Loucy (cell line): ENCODE results near the gene TTC21A.

Experiments used
- H2AFZ ChIP-seq: fragments of 200-600 bp; sonication (generic); 2 replicates; pipeline ENCODE4 v1.6.0; 2016; ENCODE audit warnings: antibody characterized with exemption, mild to moderate bottlenecking, low read length, moderate library complexity
- H3F3A ChIP-seq: fragments of 200-600 bp; 2 replicates; pipeline ENCODE4 v1.6.0; 2016; ENCODE audit warnings: antibody characterized with exemption, low read depth, mild to moderate bottlenecking
- H3K27me3 ChIP-seq: fragments of 200-600 bp; sonication (generic); 2 replicates; pipeline ENCODE4 v1.6.1; 2014; ENCODE audit warnings: low read length, mild to moderate bottlenecking; ENCODE audit not compliant: insufficient read depth, poor library complexity, severe bottlenecking
- H3K36me3 ChIP-seq: fragments of 200-600 bp; sonication (generic); 2 replicates; pipeline ENCODE4 v1.6.1; 2016; ENCODE audit warnings: low read length; ENCODE audit not compliant: insufficient read depth
- H3K4me1 ChIP-seq: fragments of 200-600 bp; sonication (generic); 2 replicates; pipeline ENCODE4 v1.5.1; 2014; ENCODE audit warnings: low read length, mild to moderate bottlenecking; ENCODE audit not compliant: insufficient read depth, poor library complexity, severe bottlenecking
- H3K4me2 ChIP-seq: fragments of 200-600 bp; sonication (generic); 2 replicates; pipeline ENCODE4 v1.6.0; 2014; ENCODE audit warnings: antibody characterized with exemption, low read length, low read depth, mild to moderate bottlenecking; ENCODE audit not compliant: poor library complexity, severe bottlenecking
- H3K4me3 ChIP-seq: fragments of 200-600 bp; sonication (generic); 2 replicates; pipeline ENCODE4 v1.5.1; 2014; ENCODE audit warnings: low read length, mild to moderate bottlenecking, mixed read lengths; ENCODE audit not compliant: poor library complexity, severe bottlenecking
- H3K79me2 ChIP-seq: fragments of 200-600 bp; sonication (generic); 2 replicates; pipeline ENCODE4 v1.6.1; 2014; ENCODE audit warnings: low read length; ENCODE audit not compliant: insufficient read depth
- H3K9ac ChIP-seq: fragments of 200-600 bp; sonication (generic); 2 replicates; pipeline ENCODE4 v1.6.0; 2014; ENCODE audit warnings: mild to moderate bottlenecking, low read depth, low read length, moderate library complexity; ENCODE audit not compliant: poor library complexity, severe bottlenecking
- H3K9me2 ChIP-seq: fragments of 200-600 bp; sonication (generic); replicated peaks from 2 replicates; pipeline ENCODE4 v1.6.1; 2016; ENCODE audit warnings: low read depth, low read length, mixed read lengths
- H3K9me3 ChIP-seq: fragments of 200-600 bp; sonication (generic); 2 replicates; pipeline ENCODE4 v1.6.1; 2014; ENCODE audit warnings: mild to moderate bottlenecking, antibody characterized with exemption, low read length, low read depth; ENCODE audit not compliant: insufficient read depth
- H4K20me1 ChIP-seq: fragments of 200-600 bp; sonication (generic); 2 replicates; pipeline ENCODE4 v1.6.0; 2014; ENCODE audit warnings: antibody characterized with exemption, low read length, mild to moderate bottlenecking; ENCODE audit not compliant: insufficient read depth, poor library complexity, severe bottlenecking
- EZH2phosphoT487 ChIP-seq: fragments of 200-600 bp; IDR thresholded peaks from 2 replicates; pipeline ENCODE4 v1.6.1; 2018; ENCODE audit warnings: antibody characterized with exemption, mild to moderate bottlenecking, moderate library complexity, borderline replicate concordance
- TF ChIP-seq, protein P1 (sequence below): fragments of 200-600 bp; sonication (generic); conservative IDR thresholded peaks from 2 replicates; pipeline ENCODE4 v1.5.1; 2014; ENCODE audit warnings: mild to moderate bottlenecking, antibody characterized with exemption, low read length

Gene TTC21A

DNA sequence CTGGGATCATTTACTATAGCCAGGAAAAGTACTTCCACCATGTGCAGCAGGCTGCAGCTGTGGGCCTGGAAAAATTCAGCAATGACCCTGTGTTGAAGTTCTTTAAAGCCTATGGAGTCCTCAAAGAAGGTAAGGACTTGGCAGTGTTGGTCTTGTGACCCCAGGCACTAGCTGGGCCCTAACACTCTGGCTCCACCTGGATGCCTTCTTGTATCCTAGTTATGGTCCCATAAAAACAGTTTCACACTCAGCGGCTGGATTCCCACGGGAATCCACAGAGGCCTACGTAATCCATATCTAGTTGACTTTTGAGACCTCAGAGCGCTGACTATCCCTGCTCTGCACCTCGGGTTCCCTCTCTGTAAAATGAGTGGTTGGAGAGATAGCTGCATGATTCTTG is 1.6 kb downstream of the TTC21A start:
- H3K4me3 ChIP-seq = no peak overlapping the region
- H3K9ac ChIP-seq = no peak overlapping the region
- H3K4me2 ChIP-seq = no peak overlapping the region
- H2AFZ ChIP-seq = no peak overlapping the region
- H3K36me3 ChIP-seq = no peaks in the 10 kb centered on the region
- H3K79me2 ChIP-seq = peaks cover 29% of the 10 kb centered on the region
- H4K20me1 ChIP-seq = peaks cover 15% of the 10 kb centered on the region
- H3K4me1 ChIP-seq = peaks cover 33% of the 10 kb centered on the region
- H3F3A ChIP-seq = no peaks in the 10 kb centered on the region
- no peaks in the 10 kb centered on the region for H3K9me3 ChIP-seq
- TF ChIP-seq, protein P1, sequence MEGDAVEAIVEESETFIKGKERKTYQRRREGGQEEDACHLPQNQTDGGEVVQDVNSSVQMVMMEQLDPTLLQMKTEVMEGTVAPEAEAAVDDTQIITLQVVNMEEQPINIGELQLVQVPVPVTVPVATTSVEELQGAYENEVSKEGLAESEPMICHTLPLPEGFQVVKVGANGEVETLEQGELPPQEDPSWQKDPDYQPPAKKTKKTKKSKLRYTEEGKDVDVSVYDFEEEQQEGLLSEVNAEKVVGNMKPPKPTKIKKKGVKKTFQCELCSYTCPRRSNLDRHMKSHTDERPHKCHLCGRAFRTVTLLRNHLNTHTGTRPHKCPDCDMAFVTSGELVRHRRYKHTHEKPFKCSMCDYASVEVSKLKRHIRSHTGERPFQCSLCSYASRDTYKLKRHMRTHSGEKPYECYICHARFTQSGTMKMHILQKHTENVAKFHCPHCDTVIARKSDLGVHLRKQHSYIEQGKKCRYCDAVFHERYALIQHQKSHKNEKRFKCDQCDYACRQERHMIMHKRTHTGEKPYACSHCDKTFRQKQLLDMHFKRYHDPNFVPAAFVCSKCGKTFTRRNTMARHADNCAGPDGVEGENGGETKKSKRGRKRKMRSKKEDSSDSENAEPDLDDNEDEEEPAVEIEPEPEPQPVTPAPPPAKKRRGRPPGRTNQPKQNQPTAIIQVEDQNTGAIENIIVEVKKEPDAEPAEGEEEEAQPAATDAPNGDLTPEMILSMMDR = no peak
- no peak for TF ChIP-seq EZH2phosphoT487
- no peaks in the 10 kb centered on the region for H3K27me3 ChIP-seq
- no peaks in the 10 kb centered on the region for H3K9me2 ChIP-seq

GRCh38 chr3:39110041-39110639 is 2.7 kb downstream of the TTC21A start:
- H3K4me3 ChIP-seq = no peak overlapping the region
- no peak overlapping the region for H3K4me2 ChIP-seq
- H3K9ac ChIP-seq = no peak overlapping the region
- no peaks in the 10 kb centered on the region for H3K36me3 ChIP-seq
- no peaks in the 10 kb centered on the region for H3K9me3 ChIP-seq
- peaks cover 12% of the 10 kb centered on the region for H4K20me1 ChIP-seq
- peaks cover 23% of the 10 kb centered on the region for H3K4me1 ChIP-seq
- H3K27me3 ChIP-seq = no peaks in the 10 kb centered on the region
- H3F3A ChIP-seq = no peaks in the 10 kb centered on the region
- peaks cover 20% of the 10 kb centered on the region for H3K79me2 ChIP-seq
- H3K9me2 ChIP-seq = no peaks in the 10 kb centered on the region
- TF ChIP-seq EZH2phosphoT487 = no peak
- TF ChIP-seq, protein P1 = no peak
- H2AFZ ChIP-seq = no peak overlapping the region

GRCh38 chr3:39112113-39112512 is 4.6 kb downstream of the TTC21A start:
- no peak overlapping the region for H2AFZ ChIP-seq
- H3K79me2 ChIP-seq = peaks cover under 1% of the 10 kb centered on the region
- H3F3A ChIP-seq = no peaks in the 10 kb centered on the region
- no peaks in the 10 kb centered on the region for H3K9me3 ChIP-seq
- H3K27me3 ChIP-seq = no peaks in the 10 kb centered on the region
- no peak overlapping the region for H3K4me2 ChIP-seq
- H3K9me2 ChIP-seq = no peaks in the 10 kb centered on the region
- H3K4me1 ChIP-seq = peaks cover 9% of the 10 kb centered on the region
- H3K9ac ChIP-seq = no peak overlapping the region
- TF ChIP-seq, protein P1 = no peak
- no peak for TF ChIP-seq EZH2phosphoT487
- no peaks in the 10 kb centered on the region for H4K20me1 ChIP-seq
- H3K4me3 ChIP-seq = no peak overlapping the region
- no peaks in the 10 kb centered on the region for H3K36me3 ChIP-seq
